ENCODE measurements around the gene NUFIP1.
"Not testable (repeated sequence)": the region's sequence is repeated elsewhere in the genome, so short reads cannot be mapped to it uniquely, and the experiment has no call there.

Gene NUFIP1

DNA sequence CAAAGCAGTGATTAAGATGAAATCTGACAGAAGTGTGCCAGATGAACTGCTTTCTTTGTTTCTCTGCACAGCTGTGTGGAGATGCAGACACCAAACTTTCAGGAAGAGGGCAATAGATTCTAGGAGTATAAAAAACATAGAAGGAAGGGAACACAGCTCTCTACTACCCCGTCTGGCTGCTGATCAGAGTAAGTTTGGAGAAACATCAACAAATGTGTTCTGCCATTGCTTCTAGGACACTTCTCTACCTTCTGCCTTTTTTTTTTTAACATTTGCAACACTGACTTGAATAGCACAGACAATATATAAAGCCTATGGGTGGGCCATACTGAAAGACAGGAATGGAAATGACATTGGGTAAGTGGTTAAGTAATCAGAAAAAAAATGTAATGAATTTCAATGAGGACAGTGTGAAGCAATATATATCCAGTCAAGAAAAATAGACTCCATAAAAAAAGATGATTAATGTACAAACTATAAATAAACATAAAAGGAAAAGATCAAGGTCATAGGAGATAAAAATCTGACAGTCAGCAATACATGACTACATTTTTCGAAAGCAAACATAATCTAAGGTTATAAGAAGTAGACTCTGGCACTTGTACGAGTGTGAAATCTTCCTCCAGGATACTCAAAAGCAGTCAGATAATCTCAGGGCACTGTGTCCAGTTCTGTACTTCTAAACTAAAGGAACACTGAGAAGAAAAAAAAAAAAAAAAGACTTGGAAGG is 21.4 kb downstream of the NUFIP1 start:
- Histone ChIP-seq H3K27me3 (replicated peaks; ENCODE audit: control insufficient read depth, insufficient read depth, low read length) (no peaks in the 10 kb centered on the region), H3K36me3 (ENCODE audit: control insufficient read depth, insufficient read depth, low read length) (peaks cover 4% of the 10 kb centered on the region), H3K4me3 (replicated peaks; ENCODE audit: low read depth, low read length) (no peak overlapping the region)
- TF ChIP-seq, protein P1, sequence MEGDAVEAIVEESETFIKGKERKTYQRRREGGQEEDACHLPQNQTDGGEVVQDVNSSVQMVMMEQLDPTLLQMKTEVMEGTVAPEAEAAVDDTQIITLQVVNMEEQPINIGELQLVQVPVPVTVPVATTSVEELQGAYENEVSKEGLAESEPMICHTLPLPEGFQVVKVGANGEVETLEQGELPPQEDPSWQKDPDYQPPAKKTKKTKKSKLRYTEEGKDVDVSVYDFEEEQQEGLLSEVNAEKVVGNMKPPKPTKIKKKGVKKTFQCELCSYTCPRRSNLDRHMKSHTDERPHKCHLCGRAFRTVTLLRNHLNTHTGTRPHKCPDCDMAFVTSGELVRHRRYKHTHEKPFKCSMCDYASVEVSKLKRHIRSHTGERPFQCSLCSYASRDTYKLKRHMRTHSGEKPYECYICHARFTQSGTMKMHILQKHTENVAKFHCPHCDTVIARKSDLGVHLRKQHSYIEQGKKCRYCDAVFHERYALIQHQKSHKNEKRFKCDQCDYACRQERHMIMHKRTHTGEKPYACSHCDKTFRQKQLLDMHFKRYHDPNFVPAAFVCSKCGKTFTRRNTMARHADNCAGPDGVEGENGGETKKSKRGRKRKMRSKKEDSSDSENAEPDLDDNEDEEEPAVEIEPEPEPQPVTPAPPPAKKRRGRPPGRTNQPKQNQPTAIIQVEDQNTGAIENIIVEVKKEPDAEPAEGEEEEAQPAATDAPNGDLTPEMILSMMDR (IDR thresholded peaks at IDR 0.05; ENCODE audit: insufficient read depth, low read length, poor library complexity, severe bottlenecking), result no peak
- DNase-seq (ENCODE audit: extremely low read depth, insufficient read length), result no peak

DNA sequence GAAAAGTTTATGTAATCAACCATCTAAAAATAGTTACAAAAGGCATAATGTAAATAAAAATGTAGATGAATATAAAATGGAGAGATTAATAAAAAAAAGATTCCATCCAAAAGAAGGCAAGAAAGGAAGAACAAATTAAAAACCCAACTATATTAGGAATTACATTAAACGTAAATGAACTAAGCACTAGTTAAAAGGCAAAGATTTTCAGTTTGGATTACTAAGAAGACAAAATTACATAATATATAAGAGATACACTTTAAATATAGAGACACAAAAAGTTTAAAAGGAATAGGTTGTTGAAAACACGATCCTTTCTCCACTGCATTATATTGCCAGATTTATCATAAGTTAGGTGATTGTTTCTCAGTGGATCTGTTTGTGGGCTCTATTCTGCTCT is 27.3 kb downstream of the NUFIP1 start:
- Histone ChIP-seq H3K4me3 (replicated peaks; ENCODE audit: low read depth, low read length) (no peak overlapping the region), H3K27me3 (replicated peaks; ENCODE audit: control insufficient read depth, insufficient read depth, low read length) (no peaks in the 10 kb centered on the region), H3K36me3 (ENCODE audit: control insufficient read depth, insufficient read depth, low read length) (peaks cover 4% of the 10 kb centered on the region)
- DNase-seq (ENCODE audit: extremely low read depth, insufficient read length), result no peak
- TF ChIP-seq, protein P1 (IDR thresholded peaks at IDR 0.05; ENCODE audit: insufficient read depth, low read length, poor library complexity, severe bottlenecking), result no peak

DNA sequence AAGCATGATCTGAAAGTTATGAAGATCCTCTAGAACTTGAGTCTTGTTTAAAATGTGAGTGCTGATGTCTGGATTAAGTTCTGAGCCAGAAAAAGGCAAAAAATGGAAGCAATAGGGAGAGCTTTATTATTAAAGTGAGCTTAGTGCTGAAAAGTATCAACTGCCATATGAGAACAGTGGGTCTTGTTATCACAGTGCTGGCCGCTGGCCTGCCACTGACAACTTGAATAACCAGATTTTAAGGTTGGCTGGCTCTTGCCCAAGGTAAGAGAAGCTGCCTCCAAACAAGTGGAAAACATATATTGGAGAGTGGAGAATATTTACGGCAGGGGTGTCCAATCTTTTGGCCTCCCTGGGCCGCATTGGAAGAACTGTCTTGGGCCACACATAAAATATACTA is 33.9 kb downstream of the NUFIP1 start:
- Histone ChIP-seq H3K27me3 (replicated peaks; ENCODE audit: control insufficient read depth, insufficient read depth, low read length) (no peaks in the 10 kb centered on the region), H3K4me3 (replicated peaks; ENCODE audit: low read depth, low read length) (no peak overlapping the region), H3K36me3 (ENCODE audit: control insufficient read depth, insufficient read depth, low read length) (no peaks in the 10 kb centered on the region)
- TF ChIP-seq, protein P1 (IDR thresholded peaks at IDR 0.05; ENCODE audit: insufficient read depth, low read length, poor library complexity, severe bottlenecking), result no peak
- no peak for DNase-seq (ENCODE audit: extremely low read depth, insufficient read length)

DNA sequence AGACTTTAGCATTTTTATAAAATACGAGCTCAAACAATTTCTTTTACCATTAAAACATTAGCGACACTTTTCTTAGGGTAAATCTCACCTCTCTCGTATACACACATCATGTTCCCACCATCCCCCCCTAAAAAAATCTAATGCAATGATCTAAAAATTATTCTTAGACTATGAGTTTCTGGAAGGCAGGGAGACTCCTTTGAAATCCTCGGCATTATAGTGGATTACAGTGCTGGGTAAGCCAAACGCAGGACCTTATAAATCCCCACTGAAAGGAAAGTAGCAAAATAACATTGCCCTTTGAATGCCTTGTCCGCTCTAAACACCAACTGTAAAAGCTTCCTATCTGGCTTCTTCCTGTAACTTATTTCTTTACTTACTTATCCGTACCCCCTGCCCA is 35.0 kb downstream of the NUFIP1 start:
- TF ChIP-seq, protein P1 (IDR thresholded peaks at IDR 0.05; ENCODE audit: insufficient read depth, low read length, poor library complexity, severe bottlenecking), result no peak
- DNase-seq (ENCODE audit: extremely low read depth, insufficient read length), result no peak
- no peaks in the 10 kb centered on the region for H3K36me3 ChIP-seq (ENCODE audit: control insufficient read depth, insufficient read depth, low read length)

DNA sequence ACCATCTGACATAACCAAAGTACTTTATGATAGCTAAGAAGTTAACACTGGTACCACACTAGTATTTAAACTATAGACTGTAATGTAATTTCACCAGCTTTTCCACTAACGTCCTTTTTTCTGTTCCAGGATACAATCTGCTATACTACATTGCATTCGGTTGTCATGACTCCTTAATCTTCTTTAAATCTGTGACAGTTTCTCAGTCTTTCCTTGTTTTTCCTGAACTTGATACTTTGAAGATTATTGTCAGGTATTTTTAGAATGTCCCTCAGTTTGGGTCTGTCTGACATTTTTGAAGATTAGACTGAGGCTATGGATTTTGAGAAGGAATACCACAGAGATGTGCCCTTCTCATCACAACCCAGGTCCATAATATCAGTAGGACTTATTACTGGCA is 36.6 kb downstream of the NUFIP1 start:
- TF ChIP-seq, protein P1 (IDR thresholded peaks at IDR 0.05; ENCODE audit: insufficient read depth, low read length, poor library complexity, severe bottlenecking), result no peak
- no peaks in the 10 kb centered on the region for H3K27me3 ChIP-seq (replicated peaks; ENCODE audit: control insufficient read depth, insufficient read depth, low read length)
- no peaks in the 10 kb centered on the region for H3K36me3 ChIP-seq (ENCODE audit: control insufficient read depth, insufficient read depth, low read length)
- no peak overlapping the region for H3K4me3 ChIP-seq (replicated peaks; ENCODE audit: low read depth, low read length)
- no peak for DNase-seq (ENCODE audit: extremely low read depth, insufficient read length)

More for the DNA sequence above, 35.0 kb downstream of the NUFIP1 start:
- Histone ChIP-seq H3K27me3 (replicated peaks; ENCODE audit: control insufficient read depth, insufficient read depth, low read length) (no peaks in the 10 kb centered on the region), H3K4me3 (replicated peaks; ENCODE audit: low read depth, low read length) (no peak overlapping the region)

DNA sequence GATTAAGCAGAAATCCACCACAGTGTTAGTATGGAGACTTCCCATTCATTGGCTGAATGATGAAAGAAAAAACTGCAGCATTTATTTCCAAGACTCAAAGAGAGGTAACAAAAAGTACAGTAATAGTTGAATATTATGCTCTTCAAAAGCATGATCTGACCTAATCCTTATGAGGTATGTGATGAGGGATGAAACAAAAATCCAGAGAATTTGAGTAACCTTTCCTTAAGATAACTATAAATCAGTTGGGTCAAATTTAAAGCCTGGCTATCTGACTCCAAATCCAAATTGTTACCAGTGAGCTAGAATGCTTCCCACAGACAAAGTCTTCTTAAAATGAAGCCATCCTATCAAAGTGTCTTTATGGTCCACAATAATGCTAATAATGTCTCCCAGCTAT is 38.1 kb downstream of the NUFIP1 start:
- Histone ChIP-seq H3K4me3 (replicated peaks; ENCODE audit: low read depth, low read length) (no peak overlapping the region), H3K36me3 (ENCODE audit: control insufficient read depth, insufficient read depth, low read length) (no peaks in the 10 kb centered on the region)

DNA sequence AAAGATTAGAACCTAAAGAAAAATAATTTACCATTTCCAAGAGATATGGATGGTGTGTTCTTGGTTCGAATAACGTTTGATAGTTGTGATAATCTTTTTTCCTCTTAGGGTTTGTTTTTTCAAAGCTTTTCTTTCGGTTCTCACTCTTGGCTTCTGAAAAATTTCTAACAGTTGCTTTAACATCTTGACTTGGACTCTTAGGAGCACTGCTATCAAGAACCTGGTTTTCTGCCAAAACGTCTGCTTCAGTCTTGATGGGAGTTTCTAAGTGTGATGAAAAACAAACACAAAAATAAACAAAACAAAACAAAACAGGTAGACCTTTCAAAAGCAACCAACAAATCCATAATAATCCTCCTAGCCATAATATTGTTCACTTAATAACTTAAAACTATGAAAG is 45.9 kb downstream of the NUFIP1 start:
- not testable (repeated sequence) for H3K4me3 ChIP-seq (replicated peaks; ENCODE audit: low read depth, low read length); H3K27me3 ChIP-seq (replicated peaks; ENCODE audit: control insufficient read depth, insufficient read depth, low read length); H3K36me3 ChIP-seq (ENCODE audit: control insufficient read depth, insufficient read depth, low read length); DNase-seq (ENCODE audit: extremely low read depth, insufficient read length)

More for the DNA sequence above, 38.1 kb downstream of the NUFIP1 start:
- TF ChIP-seq, protein P1 (IDR thresholded peaks at IDR 0.05; ENCODE audit: insufficient read depth, low read length, poor library complexity, severe bottlenecking), result no peak
- no peaks in the 10 kb centered on the region for H3K27me3 ChIP-seq (replicated peaks; ENCODE audit: control insufficient read depth, insufficient read depth, low read length)
- no peak for DNase-seq (ENCODE audit: extremely low read depth, insufficient read length)

Data from GM06990 (cell line).